Esophagus squamous epithelium (tissue), 5 donors: Measurements from ENCODE around the gene COX17. TPM values are rescaled to one million over a fixed set of nuclear protein-coding genes. Genes with fewer than 3 reads are reported as not detected.

ENCODE experiments used
- DNase-seq: peaks from one replicate; lab custom pipeline; 2025; lab: John Stamatoyannopoulos, UW
- H3K27ac ChIP-seq, 4 donors: fragments of 200-600 bp; sonication (generic); one replicate each; pipeline ENCODE4 v1.5.1; 2016 to 2019; ENCODE audit warnings: mild to moderate bottlenecking in 1 of 4
- H3K27me3 ChIP-seq, 4 donors: fragments of 200-600 bp; sonication (generic); 1 replicate in 3 of 4; 2 replicates in 1 of 4; pipeline versions ENCODE4 v1.5.1 to v1.6.0; 2017 to 2021; ENCODE audit warnings: antibody characterized with exemption in 1 of 4
- H3K36me3 ChIP-seq, 3 donors: fragments of 200-600 bp; sonication (generic); one replicate each; pipeline ENCODE4 v1.5.1; 2016 to 2019
- H3K4me1 ChIP-seq, 3 donors: fragments of 200-600 bp; sonication (generic); one replicate each; pipeline ENCODE4 v1.5.1; 2017 to 2019
- H3K4me3 ChIP-seq, 4 donors: fragments of 200-600 bp; sonication (generic); 1 replicate in 3 of 4; 2 replicates in 1 of 4; pipeline ENCODE4 v1.5.1; 2016 to 2019; ENCODE audit warnings: mild to moderate bottlenecking in 2 of 4, moderate library complexity in 1 of 4
- H3K9me3 ChIP-seq, 3 donors: fragments of 200-600 bp; sonication (generic); one replicate each; pipeline ENCODE4 v1.5.1; 2016 to 2019
- CTCF ChIP-seq, 6 experiments: fragments of 450-650 bp in 4 of 6; fragments of 200-600 bp in 2 of 6; sonication (generic) in 2 of 6; IDR thresholded peaks; one replicate each; pipeline ENCODE4 v1.5.1; 2016 to 2019; ENCODE audit warnings: antibody characterized with exemption in 6 of 6, mild to moderate bottlenecking in 4 of 6, moderate library complexity in 4 of 6
- POLR2A ChIP-seq, 4 donors: fragments of 450-650 bp; IDR thresholded peaks; one replicate each; pipeline ENCODE4 v1.6.1; 2017; ENCODE audit warnings: antibody characterized with exemption in 4 of 4, mild to moderate bottlenecking in 4 of 4, moderate library complexity in 3 of 4
- WGBS, 2 donors: methylation state at CpG; one replicate each; pipeline ENCODE4 v1.1.5; 2018; 5-methylcytosine and 5-hydroxymethylcytosine counted together
- intact Hi-C: fragments of 100-400 bp; cut with DNase I; formaldehyde crosslinking; loops from one replicate; pipeline ENCODE4 v1.15.0; 2022
- total RNA-seq, 4 donors: library from RNA; depleted of rRNA; stranded (reverse); fragments of >200 nt; gene quantifications; one replicate each; pipeline ENCODE4 v1.1.0, GENCODE V29; 2016
- donor health status: DM: yes; HTN: yes; CAD: no.

COX17 gene
- total RNA-seq, 4 donors from 2014 or later = 10.8 to 33.9 (median 24.6) TPM

GRCh38 chr3:119675188-119675874, 1.9 kb downstream of the COX17 start:
- TF ChIP-seq CTCF (IDR thresholded peaks at IDR 0.05) (no peak), POLR2A (IDR thresholded peaks at IDR 0.05) (no peak)
- Histone ChIP-seq H3K36me3 (peaks cover 5 to 48% (median 11%) of the 10 kb centered on the region in 3 donors), H3K27ac (peak overlapping the region in 3 of 4 donors; percentile 94 to 98 (median 97)), H3K4me3 (peak overlapping the region in 1 of 4 donors; percentile 85), H3K4me1 (peaks cover 0 to 25% (median 14%) of the 10 kb centered on the region in 3 donors), H3K27me3 (no peaks in the 10 kb centered on the region), H3K9me3 (no peaks in the 10 kb centered on the region)
- 63 to 80% methylated on average over 5 of the region's 5 CpGs for WGBS, 2 donors
- intact Hi-C loops = no loop called here
- DNase-seq = no peak

DNA sequence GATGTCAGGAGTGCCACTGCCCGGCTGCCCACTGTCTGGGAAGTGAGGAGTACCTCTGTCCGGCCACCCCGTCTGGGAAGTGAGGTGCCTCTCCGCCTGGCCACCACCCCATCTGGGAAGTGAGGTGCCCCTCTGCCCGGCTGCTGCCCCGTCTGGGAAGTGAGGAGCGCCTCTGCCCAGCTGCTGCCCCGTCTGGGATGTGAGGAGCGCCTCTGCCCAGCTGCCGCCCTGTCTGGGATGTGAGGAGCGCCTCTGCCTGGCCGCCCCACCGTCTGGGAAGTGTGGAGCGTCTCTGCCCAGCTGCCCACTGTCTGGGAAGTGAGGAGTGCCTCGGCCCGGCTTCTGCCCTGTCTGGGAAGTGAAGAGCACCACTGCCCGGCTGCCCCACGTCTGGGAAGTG, 3.3 kb downstream of the COX17 start:
- peaks cover 5 to 62% (median 11%) of the 10 kb centered on the region in 3 donors for H3K36me3 ChIP-seq
- intact Hi-C loops = no loop called here
- WGBS, 2 donors = 84 to 96% methylated on average over 4 to 7 of the region's 18 CpGs
- no peak for DNase-seq
- peaks cover 0 to 33% (median 14%) of the 10 kb centered on the region in 3 donors for H3K4me1 ChIP-seq
- H3K4me3 ChIP-seq = no peak overlapping the region
- TF ChIP-seq CTCF (IDR thresholded peaks at IDR 0.05) = no peak
- TF ChIP-seq POLR2A (IDR thresholded peaks at IDR 0.05) = no peak
- no peaks in the 10 kb centered on the region for H3K9me3 ChIP-seq
- H3K27me3 ChIP-seq = no peaks in the 10 kb centered on the region
- H3K27ac ChIP-seq = no peak overlapping the region

GRCh38 chr3:119672776-119673175, 4.4 kb downstream of the COX17 start:
- DNase-seq = no peak
- no peak for TF ChIP-seq CTCF (IDR thresholded peaks at IDR 0.05)
- no peak for TF ChIP-seq POLR2A (IDR thresholded peaks at IDR 0.05)
- H3K27me3 ChIP-seq = no peaks in the 10 kb centered on the region
- no peaks in the 10 kb centered on the region for H3K9me3 ChIP-seq
- intact Hi-C loops = no loop called here
- H3K27ac ChIP-seq = no peak overlapping the region
- H3K4me3 ChIP-seq = no peak overlapping the region
- H3K36me3 ChIP-seq = peaks cover 5 to 70% (median 11%) of the 10 kb centered on the region in 3 donors
- H3K4me1 ChIP-seq = peaks cover 0 to 30% (median 14%) of the 10 kb centered on the region in 3 donors
- 83 to 98% methylated on average over 2 of the region's 2 CpGs for WGBS, 2 donors

DNA sequence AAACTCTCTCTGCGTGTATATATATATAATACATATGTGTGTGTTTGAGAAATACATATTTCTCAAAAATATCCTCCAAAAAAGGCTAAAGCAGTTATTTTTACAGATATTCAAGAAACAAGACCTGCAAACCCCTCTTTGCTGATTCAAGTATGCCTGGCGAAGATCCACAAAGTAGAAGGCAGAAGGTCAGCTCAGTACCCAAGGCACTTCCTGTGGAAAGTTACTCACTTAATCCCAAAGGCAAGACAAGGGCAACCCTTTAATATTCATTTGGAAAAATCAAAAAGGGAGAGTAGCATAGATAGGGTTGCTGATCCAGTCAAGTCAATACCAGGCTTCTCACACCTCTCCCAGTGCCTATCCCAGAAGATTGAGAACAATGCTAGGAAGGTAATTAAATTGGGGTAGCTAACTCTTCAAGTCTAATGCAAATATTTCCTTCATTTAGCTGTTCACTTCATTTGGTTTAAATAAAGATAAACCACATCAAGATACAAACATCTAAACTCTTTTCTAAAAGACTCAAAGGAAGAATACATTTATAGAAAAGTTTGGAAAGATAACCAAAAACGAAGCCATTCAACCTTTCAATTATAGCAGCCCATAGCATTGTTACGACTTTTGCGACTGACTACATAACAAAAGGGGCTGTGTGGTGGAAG, 7.2 kb downstream of the COX17 start:
- DNase-seq = no peak
- TF ChIP-seq CTCF (IDR thresholded peaks at IDR 0.05) (no peak), POLR2A (IDR thresholded peaks at IDR 0.05) (no peak)
- intact Hi-C loops = no loop called here
- H3K9me3 ChIP-seq = no peaks in the 10 kb centered on the region
- 88% methylated on average over 5 of the region's 5 CpGs for WGBS, 2 donors
- H3K4me1 ChIP-seq = peaks cover 0 to 10% (median 0%) of the 10 kb centered on the region in 3 donors
- H3K27me3 ChIP-seq = no peaks in the 10 kb centered on the region
- H3K36me3 ChIP-seq = peaks cover 5 to 76% (median 11%) of the 10 kb centered on the region in 3 donors
- H3K4me3 ChIP-seq = no peak overlapping the region
- H3K27ac ChIP-seq = no peak overlapping the region

DNA sequence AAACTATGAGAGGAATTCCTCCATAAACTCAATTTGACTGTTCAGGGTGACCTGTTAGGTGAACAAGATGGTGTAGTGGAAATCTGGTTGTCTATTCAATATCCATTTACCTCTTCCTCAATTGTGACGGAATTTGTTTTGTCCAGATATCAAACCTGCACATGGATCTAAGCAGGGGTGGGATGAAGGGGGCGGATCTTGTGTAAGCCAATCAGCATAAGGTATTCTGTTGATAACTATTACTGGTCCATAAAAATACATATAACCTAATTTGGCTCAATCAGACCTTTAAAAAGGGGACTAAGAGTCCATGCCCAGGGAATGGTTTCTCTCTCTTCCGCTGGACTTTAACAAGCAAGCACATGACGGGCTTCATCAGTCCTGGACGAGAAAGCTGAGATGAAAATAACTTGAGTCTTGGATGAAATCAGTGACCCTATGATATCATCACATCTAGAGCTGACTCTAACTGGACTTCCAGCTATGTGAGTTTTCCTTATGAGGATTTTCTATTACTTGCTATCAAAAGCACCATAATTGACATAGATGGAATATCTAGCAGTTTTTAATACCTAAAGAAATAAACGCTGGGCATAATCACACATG, 11.1 kb downstream of the COX17 start:
- H3K4me3 ChIP-seq = no peak overlapping the region
- H3K4me1 ChIP-seq = peaks cover 0 to 18% (median 9%) of the 10 kb centered on the region in 3 donors
- DNase-seq = no peak
- H3K27me3 ChIP-seq = no peaks in the 10 kb centered on the region
- H3K27ac ChIP-seq = no peak overlapping the region
- H3K9me3 ChIP-seq = no peaks in the 10 kb centered on the region
- TF ChIP-seq CTCF (IDR thresholded peaks at IDR 0.05) (no peak), POLR2A (IDR thresholded peaks at IDR 0.05) (no peak)
- WGBS, 2 donors = 79 to 88% methylated on average over 6 of the region's 6 CpGs
- intact Hi-C loops = no loop called here
- H3K36me3 ChIP-seq = peaks cover 0 to 37% (median 0%) of the 10 kb centered on the region in 3 donors
